Amniotic stem cell (primary cell): Measurements from ENCODE around the gene LIG3.
"Not testable (repeated sequence)": the region's sequence is repeated elsewhere in the genome, so short reads cannot be mapped to it uniquely, and the experiment has no call there.

Source experiments
- DNase-seq: peaks from one replicate; lab custom pipeline; 2025; lab: John Stamatoyannopoulos, UW

The LIG3 gene

DNA sequence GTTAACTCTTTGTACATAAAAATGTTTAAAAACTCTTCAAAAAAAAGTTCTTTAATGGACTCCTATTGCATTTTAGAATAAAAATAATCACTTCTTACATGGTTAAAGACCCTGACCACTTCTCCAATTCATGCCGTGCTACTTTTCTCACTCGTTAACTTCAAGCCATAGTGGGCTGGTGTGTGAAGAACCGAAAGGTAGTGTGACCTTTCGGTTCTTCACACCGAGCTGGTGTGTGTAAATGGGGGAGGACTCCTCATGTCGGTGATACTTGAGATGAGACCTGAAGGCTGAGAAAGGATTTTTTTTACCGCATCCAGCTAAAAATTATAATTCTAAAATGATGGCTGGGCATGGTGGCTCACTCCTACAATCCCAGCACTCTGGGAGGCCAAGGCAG lies 61.1 kb downstream of the LIG3 start:
- DNase-seq = no peak

GRCh38 chr17:35044181-35044580 lies 63.9 kb downstream of the LIG3 start:
- DNase-seq = no peak

- not testable (repeated sequence) for DNase-seq
Observed at GRCh38 chr17:35045458-35045979, 65.2 kb downstream of the LIG3 start.

DNA sequence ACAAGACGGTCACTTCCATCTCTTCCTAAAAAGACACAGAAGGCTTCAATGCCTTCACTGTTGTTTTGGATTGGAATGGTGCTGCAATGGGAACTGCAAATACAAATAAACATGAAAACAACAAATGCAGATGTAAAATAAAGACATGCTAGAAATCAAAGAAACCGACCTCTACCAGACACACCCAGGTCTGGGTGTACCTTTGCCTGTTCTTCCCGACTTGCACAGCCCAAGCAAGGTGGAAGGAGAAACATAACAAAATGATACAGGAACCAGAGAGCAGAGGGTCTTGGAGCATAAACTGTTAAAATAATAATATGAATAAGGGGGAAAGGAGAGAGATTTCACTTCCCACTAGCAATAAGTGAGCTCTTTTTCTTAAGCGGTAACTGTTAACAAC lies 65.9 kb downstream of the LIG3 start:
- no peak for DNase-seq

- DNase-seq = no peak
Observed at GRCh38 chr17:35046740-35047283, 66.5 kb downstream of the LIG3 start.

DNA sequence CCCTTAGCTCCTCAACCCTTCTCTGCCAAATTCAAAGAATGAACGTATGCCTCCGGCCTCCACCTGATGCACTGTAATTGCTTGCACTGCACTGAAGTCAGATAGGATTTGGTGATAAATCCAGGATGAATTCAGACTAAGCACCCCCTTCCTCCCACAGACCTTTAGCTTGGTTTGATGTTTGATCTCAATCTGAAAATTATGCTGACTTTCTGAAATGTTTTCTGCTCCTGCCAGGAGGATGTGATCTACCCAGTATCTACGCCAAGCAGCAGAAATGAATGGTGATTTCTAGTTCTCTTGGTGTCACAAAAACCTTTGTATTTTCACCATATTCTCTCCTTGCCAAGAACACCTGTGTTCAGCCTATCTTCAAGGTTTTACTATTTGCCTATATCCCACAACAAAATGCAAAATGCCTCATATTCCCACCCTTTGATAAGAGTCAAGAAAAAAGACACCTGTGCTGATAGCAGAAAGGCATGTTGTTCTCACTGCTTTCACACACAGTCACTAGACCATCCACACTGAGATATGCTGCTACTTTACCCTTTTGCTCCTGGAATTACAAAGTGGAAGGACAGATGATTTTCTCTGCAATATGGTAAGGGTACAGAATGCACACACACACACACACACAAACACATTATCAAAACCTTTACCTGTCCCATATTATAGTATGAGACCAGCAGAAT lies 68.5 kb downstream of the LIG3 start:
- no peak for DNase-seq

DNA sequence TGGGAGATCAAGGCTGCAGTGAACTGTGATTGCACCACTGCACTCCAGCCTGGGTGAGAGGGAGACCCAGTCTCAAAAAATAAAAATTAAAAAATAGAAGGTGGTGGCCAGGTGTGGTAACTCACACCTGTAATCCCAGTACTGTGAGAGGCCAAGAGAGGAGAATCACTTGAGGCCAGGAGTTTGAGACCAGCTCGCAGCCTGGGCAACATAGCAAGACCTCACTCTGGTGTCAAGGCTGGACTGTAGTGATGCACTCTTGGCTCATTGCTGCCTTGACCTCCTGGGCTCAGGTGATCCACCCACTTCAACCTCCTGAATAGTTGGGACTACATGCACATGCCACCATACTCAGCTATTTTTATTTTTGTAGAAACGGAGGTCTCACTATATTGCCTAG lies 69.9 kb downstream of the LIG3 start:
- DNase-seq = no peak

- DNase-seq = no peak
Observed at GRCh38 chr17:35051183-35051578, 70.9 kb downstream of the LIG3 start.

DNA sequence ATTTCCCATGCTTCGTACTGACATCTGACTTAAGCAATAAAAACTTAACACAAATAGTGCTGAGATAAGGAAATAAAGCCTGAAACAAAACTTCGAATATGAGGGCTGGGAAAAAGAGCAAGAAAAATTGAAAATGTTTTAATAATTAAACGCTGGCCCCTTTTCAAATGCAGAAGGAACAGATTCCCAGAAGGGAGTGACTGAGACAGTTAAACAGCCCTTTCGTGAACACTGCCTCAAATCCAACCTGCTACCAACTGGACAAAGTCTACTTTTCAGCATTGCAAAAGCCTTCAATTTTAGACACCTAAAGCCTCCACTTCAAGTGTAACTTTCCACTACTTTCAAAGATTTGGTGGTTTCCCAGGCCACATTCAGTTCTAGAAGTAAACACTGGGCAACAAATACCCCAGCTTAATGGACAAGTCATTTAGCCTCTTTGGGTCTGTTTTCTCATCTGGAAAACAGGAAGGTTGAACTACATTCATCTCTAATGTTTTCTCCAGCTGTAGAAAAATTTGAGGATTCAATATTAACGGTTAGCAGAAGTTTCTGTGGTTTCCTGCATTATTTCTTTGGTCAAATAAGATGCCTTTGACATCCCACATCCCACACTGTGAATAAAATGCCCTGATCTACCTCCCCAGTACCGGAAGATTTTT lies 71.4 kb downstream of the LIG3 start:
- DNase-seq = no peak

DNA sequence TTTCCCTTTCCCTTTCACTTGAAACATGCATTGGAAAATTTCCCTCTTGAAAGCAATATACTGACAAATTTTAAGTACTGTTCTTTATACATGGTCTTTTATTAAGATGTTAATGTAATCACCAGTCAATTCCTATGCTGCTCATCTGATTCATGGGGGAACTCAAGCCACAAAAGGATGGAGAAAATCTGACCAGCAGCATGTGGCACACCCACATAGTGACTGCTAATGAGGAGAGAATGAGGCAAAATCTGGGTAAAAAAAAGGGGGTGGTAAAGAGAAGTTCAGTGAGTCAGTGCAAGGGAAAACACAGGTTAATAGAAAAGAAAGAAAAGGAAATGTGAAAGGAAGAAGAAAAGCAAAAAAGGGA lies 71.9 kb downstream of the LIG3 start:
- no peak for DNase-seq

- no peak for DNase-seq
Observed at GRCh38 chr17:35052780-35053179, 72.5 kb downstream of the LIG3 start.

DNA sequence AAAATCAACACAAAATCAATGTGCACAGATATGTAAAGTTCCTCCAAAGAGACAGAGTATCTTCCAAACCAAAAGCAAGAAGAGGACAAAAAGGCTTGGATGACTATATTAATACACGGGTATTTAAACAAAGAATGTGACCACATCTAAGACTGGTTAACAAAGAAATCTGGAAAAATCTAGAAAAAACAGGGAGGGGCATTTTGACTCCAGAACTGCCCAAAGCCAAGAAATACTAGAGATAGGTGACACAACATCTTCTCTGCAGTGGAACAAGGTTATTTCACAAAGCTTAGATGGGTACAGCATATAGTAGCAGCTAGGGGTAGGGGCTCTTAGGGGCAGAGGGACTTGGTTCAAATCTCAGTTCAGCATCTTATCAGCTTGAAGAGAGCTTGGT lies 72.9 kb downstream of the LIG3 start:
- no peak for DNase-seq

- DNase-seq = no peak
Observed at GRCh38 chr17:35056013-35056412, 75.7 kb downstream of the LIG3 start.

GRCh38 chr17:35057332-35057915 lies 77.1 kb downstream of the LIG3 start:
- no peak for DNase-seq
